ENCODE data around the gene LRTM2. TPM values are rescaled to one million over a fixed set of nuclear protein-coding genes. Genes with fewer than 3 reads are reported as not detected.

Gene LRTM2
- total RNA-seq, 2 donors from 2014 or later, result not detected

DNA sequence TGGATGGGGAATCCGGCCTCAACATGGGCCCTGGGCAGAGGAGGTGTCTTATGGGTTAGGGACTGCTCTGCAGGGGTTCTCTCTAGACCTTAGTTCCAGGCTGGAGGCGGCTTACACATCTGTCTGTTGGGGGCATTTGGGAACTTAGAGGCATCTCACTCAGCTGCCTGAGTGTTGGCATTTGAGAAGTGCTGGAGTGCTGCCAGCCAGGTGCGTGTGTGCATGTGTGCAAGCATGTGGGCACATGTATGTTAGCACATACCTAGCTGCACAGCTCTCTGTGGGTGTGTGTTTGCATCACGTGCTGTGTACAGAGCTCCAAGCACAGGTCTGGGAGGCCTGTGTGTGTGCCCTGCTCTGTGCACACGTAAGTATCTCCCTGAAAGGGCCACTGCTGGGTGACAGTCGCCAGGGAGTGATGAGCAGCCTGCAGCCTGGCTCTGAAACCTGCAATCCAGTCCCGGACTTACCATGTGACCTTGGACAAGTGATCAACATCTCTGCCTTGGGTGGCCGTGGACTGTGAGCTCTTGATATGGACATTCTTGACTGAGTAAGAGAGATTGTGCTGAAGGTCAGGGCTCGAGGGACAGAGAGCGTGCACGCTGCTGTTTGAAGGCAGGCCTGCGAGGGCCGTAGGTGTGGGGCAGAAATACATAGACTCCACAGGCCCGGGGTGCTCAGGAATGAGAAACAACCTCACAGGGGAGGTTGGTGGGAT lies 5.2 kb downstream of the LRTM2 start:
- Mint-ChIP-seq H3K27ac (no peak overlapping the region), H3K9me3 (no peaks in the 10 kb centered on the region), H3K27me3 (peaks cover 5 to 10% of the 10 kb centered on the region in 2 donors), H3K4me3 (no peak overlapping the region), H3K36me3 (no peaks in the 10 kb centered on the region), H3K4me1 (ENCODE audit: low read depth in 2 of 2) (no peaks in the 10 kb centered on the region)
- no peak for DNase-seq (ENCODE audit: low spot score)
- no peak for ATAC-seq

DNA sequence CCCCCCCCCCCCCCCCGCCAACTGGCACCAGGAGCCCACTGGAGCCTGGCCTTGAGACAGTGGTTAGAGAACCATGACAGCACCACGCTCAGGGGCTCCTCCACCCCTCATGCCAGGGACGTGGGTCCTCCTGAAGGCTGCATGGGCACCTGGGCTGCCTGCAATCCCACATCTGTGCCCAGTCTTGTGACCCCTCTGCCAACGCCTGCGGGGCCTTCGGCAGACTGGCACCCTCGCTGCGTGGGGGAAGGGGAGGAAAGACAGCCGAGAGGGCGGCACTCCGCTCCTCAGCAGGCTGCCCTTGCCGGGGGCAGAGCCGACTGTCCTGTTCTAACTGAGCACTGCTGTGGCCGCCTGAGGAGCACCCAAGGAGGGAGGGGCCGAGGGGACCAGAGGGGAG lies 6.0 kb downstream of the LRTM2 start:
- ATAC-seq, result no peak
- Mint-ChIP-seq H3K27me3 (peaks cover 0 to 8% of the 10 kb centered on the region in 2 donors), H3K27ac (no peak overlapping the region), H3K4me3 (no peak overlapping the region), H3K4me1 (ENCODE audit: low read depth in 2 of 2) (no peaks in the 10 kb centered on the region), H3K9me3 (no peaks in the 10 kb centered on the region), H3K36me3 (no peaks in the 10 kb centered on the region)
- DNase-seq (ENCODE audit: low spot score), result no peak

DNA sequence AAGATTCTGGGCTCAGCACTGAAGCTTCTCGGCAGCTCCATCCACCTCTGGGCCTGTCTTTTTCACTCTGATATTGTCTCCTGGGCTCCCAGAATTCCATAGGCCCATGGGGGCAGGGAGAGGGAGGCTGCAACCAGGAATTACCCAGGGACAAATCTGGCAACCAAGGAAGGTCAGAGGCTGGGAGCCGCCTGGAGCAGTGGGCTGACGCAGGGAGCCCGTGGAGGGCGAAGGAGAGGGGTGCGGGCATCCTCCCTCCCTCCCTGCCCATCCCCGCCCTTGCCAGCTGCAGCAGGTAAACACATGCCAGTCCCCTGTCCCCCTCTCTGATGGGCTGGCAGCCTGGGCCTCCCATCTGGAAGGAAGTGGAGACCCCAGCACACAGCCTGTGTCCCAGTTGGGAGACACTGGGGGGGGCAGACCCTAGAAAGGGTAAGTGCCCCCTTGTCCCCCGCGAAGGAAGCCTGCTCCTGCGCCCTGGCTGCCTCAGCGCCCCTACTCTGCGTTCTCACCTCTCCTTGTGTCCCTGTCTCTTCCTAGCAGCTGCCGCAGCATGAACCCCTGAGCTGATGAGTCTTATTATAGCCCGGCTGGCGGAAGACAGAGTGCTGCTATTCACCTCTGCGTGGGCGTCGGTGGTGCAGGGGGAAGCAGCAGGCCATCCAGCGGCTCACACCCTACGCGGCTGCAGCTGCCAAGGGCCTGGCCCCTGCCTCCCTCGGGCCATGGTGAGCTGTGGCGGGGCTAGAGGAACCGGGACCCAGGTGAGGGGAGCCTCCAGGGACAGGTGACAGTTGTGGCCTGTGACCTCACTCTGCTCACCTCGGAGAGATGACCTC lies 6.7 kb downstream of the LRTM2 start:
- H3K4me1 Mint-ChIP-seq (ENCODE audit: low read depth in 2 of 2), result no peaks in the 10 kb centered on the region
- no peak overlapping the region for H3K4me3 Mint-ChIP-seq
- no peaks in the 10 kb centered on the region for H3K36me3 Mint-ChIP-seq
- H3K9me3 Mint-ChIP-seq, result no peaks in the 10 kb centered on the region
- ATAC-seq (no peak), DNase-seq (ENCODE audit: low spot score) (no peak)
- peaks cover 0 to 13% of the 10 kb centered on the region in 2 donors for H3K27me3 Mint-ChIP-seq
- no peak overlapping the region for H3K27ac Mint-ChIP-seq

- Mint-ChIP-seq H3K4me1 (ENCODE audit: low read depth in 2 of 2) (no peaks in the 10 kb centered on the region), H3K27me3 (peaks cover under 1 to 15% of the 10 kb centered on the region in 2 donors), H3K9me3 (no peaks in the 10 kb centered on the region), H3K36me3 (no peaks in the 10 kb centered on the region), H3K4me3 (no peak overlapping the region), H3K27ac (no peak overlapping the region)
- DNase-seq (ENCODE audit: low spot score) (no peak), ATAC-seq (no peak)
Observed at GRCh38 chr12:1827826-1828805, 7.8 kb downstream of the LRTM2 start.

GRCh38 chr12:1828856-1829255 lies 8.5 kb downstream of the LRTM2 start:
- no peaks in the 10 kb centered on the region for H3K9me3 Mint-ChIP-seq
- DNase-seq (ENCODE audit: low spot score) (no peak), ATAC-seq (no peak)
- peaks cover 5 to 15% of the 10 kb centered on the region in 2 donors for H3K27me3 Mint-ChIP-seq
- H3K4me3 Mint-ChIP-seq, result no peak overlapping the region
- H3K27ac Mint-ChIP-seq, result no peak overlapping the region
- no peaks in the 10 kb centered on the region for H3K4me1 Mint-ChIP-seq (ENCODE audit: low read depth in 2 of 2)
- no peaks in the 10 kb centered on the region for H3K36me3 Mint-ChIP-seq

DNA sequence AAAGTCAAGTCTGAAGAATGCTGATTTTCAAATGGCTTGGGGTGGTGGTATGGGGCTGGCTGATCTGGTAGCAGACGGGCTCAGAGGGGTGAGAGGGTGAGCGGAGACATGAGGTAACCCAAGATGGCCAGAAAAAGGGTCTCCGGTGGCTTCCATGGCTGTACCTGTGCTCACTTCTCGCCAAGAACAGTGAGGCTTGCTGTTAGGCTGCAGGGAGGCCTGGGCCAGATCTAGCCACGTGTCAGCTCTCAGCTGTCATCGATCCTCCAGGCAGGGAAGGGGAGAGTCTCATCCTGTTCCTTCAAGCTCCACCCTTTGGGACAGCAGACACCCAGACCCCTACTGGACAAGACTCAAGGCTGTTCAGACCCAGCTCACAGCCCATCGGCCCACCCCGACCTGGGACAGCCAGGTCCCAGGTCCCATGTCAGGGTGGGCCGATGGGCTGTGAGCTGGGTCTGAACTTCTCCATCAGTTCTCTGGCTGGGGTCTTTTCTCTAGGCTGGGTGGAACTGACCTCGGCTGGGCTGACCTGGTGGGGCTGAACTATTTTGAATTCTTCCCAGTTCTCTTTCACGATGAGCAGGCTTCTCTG lies 9.0 kb downstream of the LRTM2 start:
- DNase-seq (ENCODE audit: low spot score), result no peak
- H3K36me3 Mint-ChIP-seq, result no peaks in the 10 kb centered on the region
- H3K4me1 Mint-ChIP-seq (ENCODE audit: low read depth in 2 of 2), result no peaks in the 10 kb centered on the region
- no peak overlapping the region for H3K4me3 Mint-ChIP-seq
- no peaks in the 10 kb centered on the region for H3K9me3 Mint-ChIP-seq
- ATAC-seq, result no peak
- peaks cover 5 to 15% of the 10 kb centered on the region in 2 donors for H3K27me3 Mint-ChIP-seq
- no peak overlapping the region for H3K27ac Mint-ChIP-seq

DNA sequence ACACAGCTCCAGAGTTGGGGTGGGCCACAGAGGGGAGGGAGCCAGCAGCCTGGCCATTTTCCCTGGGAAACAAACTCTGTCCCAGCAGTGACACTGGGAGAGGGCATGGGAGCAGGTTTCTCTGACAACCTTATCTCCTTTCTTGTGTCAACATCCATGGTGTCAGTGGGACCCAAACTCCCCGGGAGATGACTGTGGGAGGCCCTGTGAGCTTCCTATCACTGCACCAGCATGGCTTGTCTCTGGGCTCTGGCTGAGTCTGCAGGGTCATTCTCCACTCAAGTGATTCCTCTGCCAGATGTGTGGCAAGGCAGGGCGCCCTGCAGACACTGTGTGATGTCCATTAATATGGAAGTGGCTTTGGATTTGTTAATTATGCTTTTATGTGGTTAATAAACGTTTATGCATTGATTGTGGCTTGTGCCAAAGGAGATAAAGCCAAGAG lies 10.1 kb downstream of the LRTM2 start:
- DNase-seq (ENCODE audit: low spot score) (no peak), ATAC-seq (no peak)
- Mint-ChIP-seq H3K36me3 (no peaks in the 10 kb centered on the region), H3K27ac (no peak overlapping the region), H3K4me3 (no peak overlapping the region), H3K9me3 (no peaks in the 10 kb centered on the region), H3K27me3 (peaks cover 5 to 15% of the 10 kb centered on the region in 2 donors), H3K4me1 (ENCODE audit: low read depth in 2 of 2) (no peaks in the 10 kb centered on the region)

DNA sequence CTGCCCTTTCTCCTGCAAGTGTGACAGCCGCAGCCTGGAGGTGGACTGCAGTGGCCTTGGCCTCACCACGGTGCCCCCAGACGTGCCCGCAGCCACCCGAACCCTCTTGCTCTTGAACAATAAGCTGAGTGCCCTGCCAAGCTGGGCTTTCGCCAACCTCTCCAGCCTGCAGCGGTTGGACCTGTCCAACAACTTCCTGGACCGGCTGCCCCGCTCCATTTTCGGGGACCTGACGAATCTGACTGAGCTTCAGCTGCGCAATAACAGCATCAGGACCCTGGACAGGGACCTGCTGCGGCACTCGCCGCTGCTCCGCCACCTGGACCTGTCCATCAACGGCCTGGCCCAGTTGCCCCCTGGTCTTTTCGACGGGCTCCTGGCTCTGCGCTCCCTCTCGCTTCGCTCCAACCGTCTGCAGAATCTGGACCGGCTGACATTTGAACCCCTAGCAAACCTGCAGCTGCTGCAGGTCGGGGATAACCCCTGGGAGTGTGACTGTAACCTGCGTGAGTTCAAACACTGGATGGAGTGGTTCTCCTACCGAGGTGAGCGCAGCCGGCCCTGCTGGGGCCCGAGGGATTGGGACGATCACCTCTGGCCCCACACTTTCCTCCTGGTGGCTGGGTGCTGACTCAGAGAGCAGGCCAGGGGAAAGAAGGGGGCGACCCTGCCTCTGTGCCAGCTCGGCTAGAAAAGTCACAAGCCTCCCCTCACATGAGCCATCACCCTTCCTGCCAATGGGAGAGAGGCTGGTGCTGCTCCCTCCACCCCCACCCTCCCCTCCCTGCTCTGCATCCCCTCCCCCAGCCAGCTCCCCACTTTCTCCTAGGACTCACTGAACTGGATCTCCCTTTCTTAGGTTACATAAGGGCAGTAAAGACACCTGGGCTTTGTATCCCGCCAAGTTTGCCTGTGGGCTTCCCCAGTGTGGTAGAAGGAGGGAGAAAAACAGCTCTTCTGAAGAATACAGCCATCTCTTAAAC lies 10.9 kb downstream of the LRTM2 start:
- no peaks in the 10 kb centered on the region for H3K4me1 Mint-ChIP-seq (ENCODE audit: low read depth in 2 of 2)
- no peaks in the 10 kb centered on the region for H3K9me3 Mint-ChIP-seq
- peaks cover 5 to 15% of the 10 kb centered on the region in 2 donors for H3K27me3 Mint-ChIP-seq
- H3K36me3 Mint-ChIP-seq, result no peaks in the 10 kb centered on the region
- DNase-seq (ENCODE audit: low spot score) (no peak), ATAC-seq (peak in 1 of 2 donors; percentile 43)
- no peak overlapping the region for H3K27ac Mint-ChIP-seq
- no peak overlapping the region for H3K4me3 Mint-ChIP-seq

GRCh38 chr12:1832801-1833595 lies 12.6 kb downstream of the LRTM2 start:
- H3K36me3 Mint-ChIP-seq, result no peaks in the 10 kb centered on the region
- no peak for DNase-seq (ENCODE audit: low spot score)
- no peaks in the 10 kb centered on the region for H3K4me1 Mint-ChIP-seq (ENCODE audit: low read depth in 2 of 2)
- ATAC-seq, result no peak
- H3K27me3 Mint-ChIP-seq, result peaks cover 5 to 15% of the 10 kb centered on the region in 2 donors
- no peaks in the 10 kb centered on the region for H3K9me3 Mint-ChIP-seq
- H3K27ac Mint-ChIP-seq, result no peak overlapping the region
- no peak overlapping the region for H3K4me3 Mint-ChIP-seq

DNA sequence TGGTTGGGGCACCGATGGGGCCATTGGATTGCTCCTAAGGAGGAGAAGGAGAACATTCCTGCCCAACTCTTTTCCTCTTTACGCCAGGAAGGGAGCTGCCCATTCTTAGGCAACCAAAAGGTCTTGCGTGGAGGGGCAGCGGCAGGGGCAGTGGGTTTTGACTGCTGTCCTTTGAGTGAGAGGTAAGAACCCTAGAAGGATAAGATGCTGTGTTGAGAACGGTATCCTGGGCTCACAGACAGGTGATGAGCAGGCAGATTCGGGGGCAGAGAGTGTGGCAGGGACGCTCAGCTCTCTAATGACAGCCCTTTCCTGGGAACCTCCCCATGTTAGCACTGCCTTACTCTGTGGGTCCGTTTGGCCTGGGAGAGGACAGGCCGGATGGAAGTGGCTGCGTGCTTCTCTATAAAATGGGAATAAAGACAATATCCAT lies 13.2 kb downstream of the LRTM2 start:
- H3K4me3 Mint-ChIP-seq, result no peak overlapping the region
- no peak overlapping the region for H3K27ac Mint-ChIP-seq
- H3K36me3 Mint-ChIP-seq, result no peaks in the 10 kb centered on the region
- no peaks in the 10 kb centered on the region for H3K4me1 Mint-ChIP-seq (ENCODE audit: low read depth in 2 of 2)
- ATAC-seq (no peak), DNase-seq (ENCODE audit: low spot score) (no peak)
- peaks cover 5 to 13% of the 10 kb centered on the region in 2 donors for H3K27me3 Mint-ChIP-seq
- no peaks in the 10 kb centered on the region for H3K9me3 Mint-ChIP-seq

- H3K4me1 Mint-ChIP-seq (ENCODE audit: low read depth in 2 of 2), result no peaks in the 10 kb centered on the region
- no peaks in the 10 kb centered on the region for H3K36me3 Mint-ChIP-seq
- H3K27me3 Mint-ChIP-seq, result peaks cover 5 to 13% of the 10 kb centered on the region in 2 donors
- no peak for ATAC-seq
- no peak for DNase-seq (ENCODE audit: low spot score)
- H3K4me3 Mint-ChIP-seq, result no peak overlapping the region
- H3K27ac Mint-ChIP-seq, result no peak overlapping the region
- no peaks in the 10 kb centered on the region for H3K9me3 Mint-ChIP-seq
Observed at GRCh38 chr12:1834186-1834925, 14.0 kb downstream of the LRTM2 start.

All from natural killer cell treated with Interleukin-12 subunit alpha and Interleukin-12 subunit beta and Interleukin-15 and Interleukin-18, amount 100 ng/mL, for 72 hours (primary cell).